Activated T-helper 1 cell treated with Interleukin-2 at 50 U/mL for 16 hours (primary cell): ENCODE data around the gene RAPH1.
"Not testable (repeated sequence)": the region's sequence is repeated elsewhere in the genome, so short reads cannot be mapped to it uniquely, and the experiment has no call there.

ENCODE experiments used
- DNase-seq: peaks from one replicate; pipeline ENCODE4 v3.0.0-alpha.2; 2020; ENCODE audit warnings: low read depth

RAPH1 gene

GRCh38 chr2:203432811-203433210 lies 102.3 kb downstream of the RAPH1 start:
- DNase-seq: no peak

GRCh38 chr2:203431391-203432185 lies 103.5 kb downstream of the RAPH1 start:
- DNase-seq: no peak

GRCh38 chr2:203429643-203430042 lies 105.5 kb downstream of the RAPH1 start:
- DNase-seq: not testable (repeated sequence)

GRCh38 chr2:203427061-203427460 lies 108.0 kb downstream of the RAPH1 start:
- no peak for DNase-seq

GRCh38 chr2:203418271-203418670 lies 116.8 kb downstream of the RAPH1 start:
- no peak for DNase-seq

- DNase-seq: no peak
Observed at GRCh38 chr2:203413796-203414195, 121.3 kb downstream of the RAPH1 start.

GRCh38 chr2:203412546-203413331 lies 122.4 kb downstream of the RAPH1 start:
- DNase-seq: no peak

GRCh38 chr2:203407496-203407895 lies 127.6 kb downstream of the RAPH1 start:
- DNase-seq: no peak

GRCh38 chr2:203404996-203405395 lies 130.1 kb downstream of the RAPH1 start:
- DNase-seq: no peak

- DNase-seq: no peak
Observed at GRCh38 chr2:203400805-203401585, 134.1 kb downstream of the RAPH1 start.

- no peak for DNase-seq
Observed at GRCh38 chr2:203399031-203399430, 136.1 kb downstream of the RAPH1 start.

- DNase-seq: no peak
Observed at GRCh38 chr2:203396667-203397066, 138.4 kb downstream of the RAPH1 start.

- DNase-seq: no peak
Observed at GRCh38 chr2:203395858-203396257, 139.2 kb downstream of the RAPH1 start.

GRCh38 chr2:203394519-203395227 lies 140.4 kb downstream of the RAPH1 start:
- DNase-seq: no peak

GRCh38 chr2:203388153-203388552 lies 146.9 kb downstream of the RAPH1 start:
- DNase-seq: not testable (repeated sequence)

GRCh38 chr2:203383038-203383437 lies 152.1 kb downstream of the RAPH1 start:
- DNase-seq: no peak

- no peak for DNase-seq
Observed at GRCh38 chr2:203379156-203379555, 155.9 kb downstream of the RAPH1 start.

GRCh38 chr2:203376173-203376572 lies 158.9 kb downstream of the RAPH1 start:
- DNase-seq: no peak

- DNase-seq: not testable (repeated sequence)
Observed at GRCh38 chr2:203372706-203373105, 162.4 kb downstream of the RAPH1 start.

- DNase-seq: no peak
Observed at GRCh38 chr2:203366639-203367466, 168.2 kb downstream of the RAPH1 start.

GRCh38 chr2:203361922-203362321 lies 173.2 kb downstream of the RAPH1 start:
- DNase-seq: no peak
